CD4-positive, alpha-beta T cell treated with Interleukin-4 for 1 hour (primary cell): Measurements from ENCODE around the gene MYOT.

ENCODE experiments used
- DNase-seq, 2 donors: peaks; one replicate each; pipeline ENCODE4 v3.0.0-alpha.2; 2020 to 2022

Gene MYOT

DNA sequence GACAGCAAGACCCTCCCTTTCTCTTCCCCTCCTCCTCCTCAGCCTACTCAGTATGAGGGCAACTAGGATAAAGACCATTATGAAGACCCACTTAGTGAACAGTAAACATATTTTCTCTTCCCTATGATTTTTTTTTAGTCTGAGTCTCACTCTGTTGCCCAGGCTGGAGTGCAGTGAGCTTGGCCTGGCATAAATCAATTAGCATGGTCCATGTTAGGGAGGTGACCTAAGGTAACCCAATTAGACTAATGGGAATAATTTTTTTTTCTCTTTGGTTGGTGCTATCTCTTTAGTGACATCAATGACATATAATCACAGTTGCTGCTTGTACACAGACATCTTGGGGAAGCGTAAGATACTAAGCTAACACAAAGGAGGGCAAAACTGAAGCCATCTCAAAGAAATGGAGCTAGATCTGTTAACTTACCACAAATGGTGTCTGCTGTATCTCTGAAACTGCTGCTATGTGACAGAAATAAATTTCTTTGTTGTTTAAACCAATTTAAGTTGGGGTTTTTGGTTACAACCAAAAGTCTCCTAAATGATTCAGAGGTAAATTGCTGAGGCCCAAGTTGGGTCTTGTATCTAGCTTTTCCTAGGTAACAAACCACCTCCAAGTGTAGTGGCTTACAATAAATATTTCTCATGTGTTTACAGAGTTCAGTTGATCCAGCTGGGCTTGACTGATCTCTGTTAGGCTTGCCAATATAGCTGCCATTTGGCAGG lies 34.9 kb downstream of the MYOT start:
- DNase-seq, result no peak

GRCh38 chr5:137914758-137915157 lies 47.1 kb downstream of the MYOT start:
- no peak for DNase-seq

DNA sequence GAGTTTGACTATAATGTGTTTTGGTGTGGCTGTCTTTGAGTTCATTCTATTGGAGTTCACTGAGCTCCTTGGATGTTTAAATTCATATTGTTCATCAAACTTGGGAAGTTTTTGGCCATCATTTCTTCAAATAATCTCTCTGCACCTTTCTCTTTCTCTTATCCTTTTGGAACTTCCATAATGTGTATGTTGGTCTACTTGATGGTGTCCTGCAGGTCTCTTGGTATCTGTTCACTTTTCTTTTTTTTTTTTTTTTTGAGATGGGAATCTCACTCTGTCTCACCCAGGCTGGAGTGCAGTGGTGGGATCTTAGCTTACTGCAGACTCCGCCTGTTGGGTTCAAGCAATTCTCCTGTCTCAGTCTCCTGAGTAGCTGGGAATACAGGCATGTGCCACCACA lies 49.3 kb downstream of the MYOT start:
- no peak for DNase-seq

- DNase-seq, result no peak
Measured at GRCh38 chr5:137921931-137922330, 54.3 kb downstream of the MYOT start.

DNA sequence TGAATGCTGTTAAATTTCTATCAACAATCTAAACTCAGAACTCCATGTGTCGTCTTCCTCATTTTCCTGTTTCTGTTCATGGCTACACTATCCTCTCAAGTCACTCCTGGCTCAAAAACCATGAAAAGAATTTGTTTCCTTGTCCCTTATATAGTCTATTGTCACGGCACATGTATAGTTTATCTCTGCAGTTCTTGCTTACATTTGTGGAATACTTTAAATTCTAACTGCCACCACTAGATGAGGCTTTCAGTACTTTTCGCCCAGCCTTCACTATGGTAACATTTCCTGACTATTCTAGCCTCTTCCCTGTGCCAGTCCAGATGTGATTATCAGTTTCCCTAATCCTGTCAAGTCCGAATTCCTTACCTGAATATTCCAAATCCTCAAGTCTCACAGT lies 56.2 kb downstream of the MYOT start:
- no peak for DNase-seq

- no peak for DNase-seq
Measured at GRCh38 chr5:137932800-137933199, 65.1 kb downstream of the MYOT start.

DNA sequence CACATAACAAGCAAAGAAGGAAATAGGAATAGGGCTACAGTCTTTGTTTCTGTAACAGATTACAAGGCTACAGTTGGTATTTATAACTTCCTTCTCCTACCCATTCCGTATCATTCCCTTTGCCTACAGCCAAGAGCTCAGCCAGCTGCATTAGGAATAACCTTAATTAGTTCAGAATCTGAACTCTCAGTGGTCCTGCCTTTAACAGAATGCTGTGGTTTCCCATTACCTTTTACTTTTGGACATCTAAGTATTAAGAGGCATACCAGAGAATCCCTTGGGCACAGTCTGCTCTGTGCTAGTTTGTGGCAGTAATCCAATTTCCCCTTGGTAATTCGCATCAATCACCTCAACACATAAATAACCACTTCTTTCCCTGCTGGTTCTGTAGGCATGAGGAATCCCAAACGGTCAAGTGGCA lies 65.8 kb downstream of the MYOT start:
- DNase-seq, result no peak

GRCh38 chr5:137935190-137935589 lies 67.5 kb downstream of the MYOT start:
- no peak for DNase-seq

DNA sequence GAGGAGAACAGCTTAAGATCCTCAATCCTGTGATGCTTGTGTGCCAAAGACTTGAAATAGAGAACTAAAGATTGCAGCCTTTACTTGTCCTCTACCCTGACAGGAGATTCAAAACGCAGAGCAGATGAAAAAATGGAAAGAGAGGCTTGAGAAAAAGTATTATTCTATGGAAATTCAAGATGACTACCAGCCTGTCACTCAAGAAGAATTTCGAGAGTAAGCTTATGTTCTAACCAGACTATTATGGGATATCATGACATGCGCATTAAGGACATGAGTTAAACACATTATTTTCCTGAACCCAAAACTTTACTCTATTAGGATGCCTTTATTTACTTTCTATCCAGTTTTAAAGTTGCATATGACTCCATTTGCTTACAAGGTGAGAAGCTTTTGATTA lies 68.0 kb downstream of the MYOT start:
- no peak for DNase-seq
